ENCODE results near the gene HMGCR.

HMGCR gene

GRCh38 chr5:75340714-75341478 is 3.9 kb downstream of the HMGCR start:
- FAIRE-seq (peak; percentile 16), DNase-seq (ENCODE audit: insufficient read length, low spot score) (no peak)
- TF ChIP-seq TAF1 (IDR thresholded peaks at IDR 0.05; ENCODE audit: low read depth, low read length) = no peak
- TF ChIP-seq SPI1 (IDR thresholded peaks at IDR 0.05; ENCODE audit: low read depth, low read length) = no peak
- no peak for TF ChIP-seq POLR2A (IDR thresholded peaks at IDR 0.05; ENCODE audit: low read depth, low read length)
- no peak for TF ChIP-seq POU2F2 (IDR thresholded peaks at IDR 0.05; ENCODE audit: low read depth, low read length)
- TF ChIP-seq PAX5 (IDR thresholded peaks at IDR 0.05; ENCODE audit: insufficient read depth, low read length, severe bottlenecking) = no peak
- TF ChIP-seq POLR2AphosphoS5 (IDR thresholded peaks at IDR 0.05; ENCODE audit: low read depth, low read length) = no peak

GRCh38 chr5:75341934-75342333 is 4.9 kb downstream of the HMGCR start:
- FAIRE-seq (no peak), DNase-seq (ENCODE audit: insufficient read length, low spot score) (no peak)
- no peak for TF ChIP-seq TAF1 (IDR thresholded peaks at IDR 0.05; ENCODE audit: low read depth, low read length)

DNA sequence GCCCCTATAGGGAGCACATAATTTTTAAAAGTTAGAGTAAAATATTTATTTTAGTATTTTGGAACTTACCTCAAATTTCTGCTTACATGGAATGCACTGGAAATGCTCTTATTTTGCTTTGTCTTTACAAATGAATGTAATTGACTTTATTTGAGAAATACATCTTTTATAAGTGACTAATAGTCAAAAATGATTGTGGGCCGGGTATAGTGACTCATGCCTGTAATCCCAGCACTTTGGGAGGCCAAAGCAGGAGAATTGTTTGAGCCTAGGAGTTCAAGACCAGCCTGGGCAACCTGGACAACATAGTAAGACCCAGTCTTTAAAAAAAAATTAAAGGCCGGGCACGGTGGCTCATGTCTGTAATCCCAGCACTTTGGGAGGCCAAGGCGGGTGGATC is 5.8 kb downstream of the HMGCR start:
- FAIRE-seq = no peak
- TF ChIP-seq POLR2A (IDR thresholded peaks at IDR 0.05; ENCODE audit: low read depth, low read length) = no peak
- TF ChIP-seq TAF1 (IDR thresholded peaks at IDR 0.05; ENCODE audit: low read depth, low read length) = no peak
- TF ChIP-seq PAX5 (IDR thresholded peaks at IDR 0.05; ENCODE audit: insufficient read depth, low read length, severe bottlenecking) = no peak
- no peak for TF ChIP-seq SPI1 (IDR thresholded peaks at IDR 0.05; ENCODE audit: low read depth, low read length)
- no peak for TF ChIP-seq POU2F2 (IDR thresholded peaks at IDR 0.05; ENCODE audit: low read depth, low read length)
- TF ChIP-seq POLR2AphosphoS5 (IDR thresholded peaks at IDR 0.05; ENCODE audit: low read depth, low read length) = no peak
- no peak for DNase-seq (ENCODE audit: insufficient read length, low spot score)

GRCh38 chr5:75348241-75348640 is 11.2 kb downstream of the HMGCR start:
- no peak for DNase-seq (ENCODE audit: insufficient read length, low spot score)

GRCh38 chr5:75349663-75350062 is 12.6 kb downstream of the HMGCR start:
- no peak for DNase-seq (ENCODE audit: insufficient read length, low spot score)
- FAIRE-seq = peak; percentile 63
- TF ChIP-seq PAX5 (IDR thresholded peaks at IDR 0.05; ENCODE audit: insufficient read depth, low read length, severe bottlenecking) (no peak), TAF1 (IDR thresholded peaks at IDR 0.05; ENCODE audit: low read depth, low read length) (no peak), POU2F2 (IDR thresholded peaks at IDR 0.05; ENCODE audit: low read depth, low read length) (no peak), SPI1 (IDR thresholded peaks at IDR 0.05; ENCODE audit: low read depth, low read length) (no peak), POLR2AphosphoS5 (IDR thresholded peaks at IDR 0.05; ENCODE audit: low read depth, low read length) (no peak), POLR2A (IDR thresholded peaks at IDR 0.05; ENCODE audit: low read depth, low read length) (no peak)

More at GRCh38 chr5:75348241-75348640, 11.2 kb downstream of the HMGCR start:
- peak; percentile 48 for FAIRE-seq
- TF ChIP-seq PAX5 (IDR thresholded peaks at IDR 0.05; ENCODE audit: insufficient read depth, low read length, severe bottlenecking) (no peak), SPI1 (IDR thresholded peaks at IDR 0.05; ENCODE audit: low read depth, low read length) (no peak), POU2F2 (IDR thresholded peaks at IDR 0.05; ENCODE audit: low read depth, low read length) (no peak), POLR2A (IDR thresholded peaks at IDR 0.05; ENCODE audit: low read depth, low read length) (no peak), POLR2AphosphoS5 (IDR thresholded peaks at IDR 0.05; ENCODE audit: low read depth, low read length) (no peak), TAF1 (IDR thresholded peaks at IDR 0.05; ENCODE audit: low read depth, low read length) (no peak)

GRCh38 chr5:75351139-75351926 is 14.3 kb downstream of the HMGCR start:
- FAIRE-seq = no peak

GRCh38 chr5:75355236-75355635 is 18.2 kb downstream of the HMGCR start:
- DNase-seq (ENCODE audit: insufficient read length, low spot score) = no peak
- TF ChIP-seq POU2F2 (IDR thresholded peaks at IDR 0.05; ENCODE audit: low read depth, low read length) = no peak
- TF ChIP-seq PAX5 (IDR thresholded peaks at IDR 0.05; ENCODE audit: insufficient read depth, low read length, severe bottlenecking) = no peak
- no peak for TF ChIP-seq TAF1 (IDR thresholded peaks at IDR 0.05; ENCODE audit: low read depth, low read length)
- no peak for TF ChIP-seq POLR2A (IDR thresholded peaks at IDR 0.05; ENCODE audit: low read depth, low read length)
- TF ChIP-seq SPI1 (IDR thresholded peaks at IDR 0.05; ENCODE audit: low read depth, low read length) = no peak
- no peak for TF ChIP-seq POLR2AphosphoS5 (IDR thresholded peaks at IDR 0.05; ENCODE audit: low read depth, low read length)
- FAIRE-seq = peak; percentile 23

More at GRCh38 chr5:75351139-75351926, 14.3 kb downstream of the HMGCR start:
- TF ChIP-seq POLR2A (IDR thresholded peaks at IDR 0.05; ENCODE audit: low read depth, low read length) (no peak), PAX5 (IDR thresholded peaks at IDR 0.05; ENCODE audit: insufficient read depth, low read length, severe bottlenecking) (no peak), TAF1 (IDR thresholded peaks at IDR 0.05; ENCODE audit: low read depth, low read length) (no peak), POU2F2 (IDR thresholded peaks at IDR 0.05; ENCODE audit: low read depth, low read length) (no peak), POLR2AphosphoS5 (IDR thresholded peaks at IDR 0.05; ENCODE audit: low read depth, low read length) (no peak), SPI1 (IDR thresholded peaks at IDR 0.05; ENCODE audit: low read depth, low read length) (no peak)
- DNase-seq (ENCODE audit: insufficient read length, low spot score) = no peak

- FAIRE-seq = no peak
- no peak for TF ChIP-seq POLR2A (IDR thresholded peaks at IDR 0.05; ENCODE audit: low read depth, low read length)
- no peak for TF ChIP-seq POU2F2 (IDR thresholded peaks at IDR 0.05; ENCODE audit: low read depth, low read length)
- no peak for DNase-seq (ENCODE audit: insufficient read length, low spot score)
Measured at GRCh38 chr5:75356719-75357118, 19.7 kb downstream of the HMGCR start.

DNA sequence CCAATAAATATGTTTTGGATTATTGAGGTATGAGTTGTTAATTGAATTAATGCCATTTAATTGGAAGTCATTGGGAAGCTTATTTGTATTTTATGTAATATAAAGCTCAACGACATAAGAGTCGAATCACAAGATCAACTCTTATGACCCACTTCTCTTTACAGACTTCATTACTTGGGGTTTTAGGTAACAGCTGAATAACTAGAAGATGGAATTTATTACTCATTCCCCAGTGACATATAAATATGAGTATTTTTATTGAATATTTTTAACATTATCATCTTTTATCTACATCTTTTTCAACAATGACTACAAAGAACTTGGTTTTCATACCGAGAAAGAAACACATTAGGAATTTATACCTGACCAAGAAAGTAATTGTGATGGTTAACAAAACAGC is 21.1 kb downstream of the HMGCR start:
- FAIRE-seq (no peak), DNase-seq (ENCODE audit: insufficient read length, low spot score) (no peak)
- TF ChIP-seq POU2F2 (IDR thresholded peaks at IDR 0.05; ENCODE audit: low read depth, low read length) = no peak

DNA sequence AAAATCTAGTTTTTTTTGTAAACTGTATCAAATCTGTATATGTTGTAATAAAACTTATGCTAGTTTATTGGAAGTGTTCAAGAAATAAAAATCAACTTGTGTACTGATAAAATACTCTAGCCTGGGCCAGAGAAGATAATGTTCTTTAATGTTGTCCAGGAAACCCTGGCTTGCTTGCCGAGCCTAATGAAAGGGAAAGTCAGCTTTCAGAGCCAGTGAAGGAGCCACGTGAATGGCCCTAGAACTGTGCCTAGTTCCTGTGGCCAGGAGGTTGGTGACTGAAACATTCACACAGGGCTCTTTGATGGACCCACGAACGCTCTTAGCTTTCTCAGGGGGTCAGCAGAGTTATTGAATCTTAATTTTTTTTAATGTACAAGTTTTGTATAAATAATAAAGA is 24.3 kb downstream of the HMGCR start:
- DNase-seq (ENCODE audit: insufficient read length, low spot score) (no peak), FAIRE-seq (no peak)
- no peak for TF ChIP-seq SPI1 (IDR thresholded peaks at IDR 0.05; ENCODE audit: low read depth, low read length)
- TF ChIP-seq TAF1 (IDR thresholded peaks at IDR 0.05; ENCODE audit: low read depth, low read length) = no peak
- TF ChIP-seq POLR2AphosphoS5 (IDR thresholded peaks at IDR 0.05; ENCODE audit: low read depth, low read length) = no peak
- no peak for TF ChIP-seq POU2F2 (IDR thresholded peaks at IDR 0.05; ENCODE audit: low read depth, low read length)
- no peak for TF ChIP-seq PAX5 (IDR thresholded peaks at IDR 0.05; ENCODE audit: insufficient read depth, low read length, severe bottlenecking)
- no peak for TF ChIP-seq POLR2A (IDR thresholded peaks at IDR 0.05; ENCODE audit: low read depth, low read length)

Data from GM12891 (cell line).